HEK293 (cell line): ENCODE measurements around the gene LY9.
"Not testable (repeated sequence)": the region's sequence is repeated elsewhere in the genome, so short reads cannot be mapped to it uniquely, and the experiment has no call there.

Experiments used
- CTCF ChIA-PET: fragments of 350-600 bp; formaldehyde crosslinking; extraction: SDS; loops from one replicate; lab custom pipeline; 2021; ENCODE audit warnings: antibody characterized with exemption; lab: Yijun Ruan, JAX
- POLR2A ChIA-PET: fragments of 300-600 bp; formaldehyde crosslinking; extraction: SDS; loops from one replicate; lab custom pipeline; 2020; ENCODE audit warnings: antibody characterized with exemption, inconsistent platforms; lab: Yijun Ruan, JAX
- H3K27ac ChIP-seq: fragments of 200-500 bp; sonication (Bioruptor generic); 2 replicates; pipeline ENCODE4 v1.5.1; 2014; ENCODE audit warnings: low read depth, low read length, control low read depth, inconsistent platforms; ENCODE audit errors: extremely low read depth
- H3K36me3 ChIP-seq, 2 experiments: fragments of 200-500 bp in 1 of 2; sonication (Bioruptor generic) in 1 of 2; 1 replicate in 1 of 2; 2 replicates in 1 of 2; pipeline ENCODE4 v1.5.1; 2014 to 2017; ENCODE audit warnings: inconsistent platforms in 2 of 2, low read length in 2 of 2; ENCODE audit not compliant: control insufficient read depth in 2 of 2, insufficient read depth in 1 of 2
- H3K4me1 ChIP-seq: fragments of 200-500 bp; sonication (Bioruptor generic); 2 replicates; pipeline ENCODE4 v1.5.1; 2014; ENCODE audit warnings: mild to moderate bottlenecking, low read length, inconsistent platforms; ENCODE audit not compliant: control insufficient read depth, insufficient read depth
- H3K4me3 ChIP-seq: 2 replicates; pipeline ENCODE4 v1.5.1; 2011; ENCODE audit warnings: low read depth, mild to moderate bottlenecking, control low read depth, low read length, moderate library complexity
- H3K9me3 ChIP-seq: fragments of 200-500 bp; sonication (Bioruptor generic); 2 replicates; pipeline ENCODE4 v1.5.1; 2014; ENCODE audit warnings: low read depth, low read length, inconsistent platforms; ENCODE audit not compliant: control insufficient read depth, insufficient read depth
- GLI4 ChIP-seq: fragments of 450-650 bp; formaldehyde crosslinking; IDR thresholded peaks from 2 replicates; pipeline ENCODE4 v1.5.1; 2016; ENCODE audit warnings: missing biosample characterization, missing genetic modification characterization
- HOXC10 ChIP-seq: sonication (generic); formaldehyde crosslinking; IDR thresholded peaks from 2 replicates; pipeline ENCODE4 v1.8.1; 2023; ENCODE audit warnings: mild to moderate bottlenecking, missing genetic modification reagents
- KLF10 ChIP-seq: fragments of 450-650 bp; IDR thresholded peaks from 2 replicates; pipeline ENCODE4 v1.5.1; 2018; ENCODE audit warnings: missing biosample characterization, mild to moderate bottlenecking, missing genetic modification characterization
- SALL2 ChIP-seq: fragments of 450-650 bp; formaldehyde crosslinking; IDR thresholded peaks from 2 replicates; pipeline ENCODE4 v1.5.0; 2017; ENCODE audit warnings: missing biosample characterization, mild to moderate bottlenecking, missing genetic modification characterization, borderline replicate concordance
- SCRT2 ChIP-seq: fragments of 450-650 bp; formaldehyde crosslinking; IDR thresholded peaks from 2 replicates; pipeline ENCODE4 v1.5.1; 2016; ENCODE audit warnings: missing biosample characterization, missing genetic modification characterization
- YY2 ChIP-seq: fragments of 450-650 bp; formaldehyde crosslinking; IDR thresholded peaks from 2 replicates; pipeline ENCODE4 v1.5.1; 2016; ENCODE audit warnings: missing biosample characterization, missing genetic modification characterization
- ZBTB1 ChIP-seq: fragments of 450-650 bp; formaldehyde crosslinking; IDR thresholded peaks from 2 replicates; pipeline ENCODE4 v1.5.1; 2016; ENCODE audit warnings: missing biosample characterization, missing genetic modification characterization
- ZBTB8A ChIP-seq: fragments of 450-650 bp; formaldehyde crosslinking; IDR thresholded peaks from 2 replicates; pipeline ENCODE4 v1.5.1; 2016; ENCODE audit warnings: missing biosample characterization, missing genetic modification characterization
- ZFP3 ChIP-seq: fragments of 450-650 bp; formaldehyde crosslinking; IDR thresholded peaks from 2 replicates; pipeline ENCODE4 v1.5.1; 2016; ENCODE audit warnings: low read depth, missing biosample characterization, missing genetic modification characterization
- ZNF211 ChIP-seq: fragments of 450-650 bp; formaldehyde crosslinking; IDR thresholded peaks from 2 replicates; pipeline ENCODE4 v1.5.1; 2016; ENCODE audit warnings: low read depth, missing biosample characterization, missing genetic modification characterization
- ZNF292 ChIP-seq: fragments of 450-650 bp; formaldehyde crosslinking; IDR thresholded peaks from 2 replicates; pipeline ENCODE4 v1.5.1; 2016; ENCODE audit warnings: low read depth, missing biosample characterization, missing genetic modification characterization, borderline replicate concordance
- ZNF48 ChIP-seq: fragments of 450-650 bp; formaldehyde crosslinking; IDR thresholded peaks from 2 replicates; pipeline ENCODE4 v1.5.1; 2016; ENCODE audit warnings: missing biosample characterization, missing genetic modification characterization
- ZNF571 ChIP-seq: fragments of 450-650 bp; formaldehyde crosslinking; IDR thresholded peaks from 2 replicates; pipeline ENCODE4 v1.5.0; 2017; ENCODE audit warnings: missing biosample characterization, missing genetic modification characterization
- ZNF843 ChIP-seq: fragments of 450-650 bp; formaldehyde crosslinking; IDR thresholded peaks from 2 replicates; pipeline ENCODE4 v1.5.1; 2016; ENCODE audit warnings: missing biosample characterization, missing genetic modification characterization
- TF ChIP-seq, protein P1 (sequence below): fragments of 450-650 bp; formaldehyde crosslinking; IDR thresholded peaks from 2 replicates; pipeline ENCODE4 v1.5.1; 2016; ENCODE audit warnings: missing biosample characterization, missing genetic modification characterization, low read depth
- TF ChIP-seq, protein P2 (sequence below): fragments of 450-650 bp; formaldehyde crosslinking; IDR thresholded peaks from 2 replicates; pipeline ENCODE4 v1.5.1; 2016; ENCODE audit warnings: missing biosample characterization, missing genetic modification characterization
- TF ChIP-seq, protein P3 (sequence below): fragments of 450-650 bp; formaldehyde crosslinking; IDR thresholded peaks from 2 replicates; pipeline ENCODE4 v1.5.1; 2016; ENCODE audit warnings: missing biosample characterization, missing genetic modification characterization
- TF ChIP-seq, protein P4 (sequence below): fragments of 450-650 bp; formaldehyde crosslinking; IDR thresholded peaks from 2 replicates; pipeline ENCODE4 v1.5.1; 2017; ENCODE audit warnings: missing biosample characterization, missing genetic modification characterization
- TF ChIP-seq, protein P5 (sequence below): fragments of 450-650 bp; formaldehyde crosslinking; IDR thresholded peaks from 2 replicates; pipeline ENCODE4 v1.5.1; 2017; ENCODE audit warnings: missing biosample characterization, missing genetic modification characterization
- TF ChIP-seq, protein P6 (sequence below): fragments of 450-650 bp; IDR thresholded peaks from 2 replicates; pipeline ENCODE4 v1.5.1; 2018; ENCODE audit warnings: missing biosample characterization, missing genetic modification characterization

Gene LY9

DNA sequence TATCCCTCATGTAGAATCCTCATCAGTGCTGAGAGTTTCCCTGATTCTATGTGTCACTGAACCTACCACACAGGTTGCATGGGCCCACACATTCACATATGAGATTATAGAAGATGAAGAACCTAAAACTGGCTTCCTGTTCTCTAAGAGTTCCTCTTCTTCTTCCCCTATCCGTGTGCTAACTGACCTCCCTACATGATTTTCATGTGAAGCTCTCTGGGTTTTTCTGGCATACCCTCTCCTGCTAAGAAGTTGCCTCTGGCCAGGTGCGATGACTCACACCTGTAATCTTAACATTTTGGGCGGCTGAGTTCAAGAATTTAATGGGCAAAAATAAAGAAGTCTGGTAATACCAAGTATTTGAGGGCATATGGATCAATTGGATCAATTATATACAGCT is 72.2 kb downstream of the LY9 start:
- no peaks in the 10 kb centered on the region for H3K36me3 ChIP-seq
- no peak overlapping the region for H3K27ac ChIP-seq
- no peak for TF ChIP-seq ZBTB8A (tag by site-specific recombination)
- TF ChIP-seq ZNF48 (tag by site-specific recombination), result no peak
- ChIA-PET POLR2A (no interaction called here), CTCF (interaction anchor here (0.6 to 1.0 kb wide), 2 partner anchors 17 to 33 kb away, joined by 4 read pairs; partner anchors contain the start of gene ITLN1)
- H3K4me3 ChIP-seq, result no peak overlapping the region
- no peaks in the 10 kb centered on the region for H3K4me1 ChIP-seq
- no peaks in the 10 kb centered on the region for H3K9me3 ChIP-seq

DNA sequence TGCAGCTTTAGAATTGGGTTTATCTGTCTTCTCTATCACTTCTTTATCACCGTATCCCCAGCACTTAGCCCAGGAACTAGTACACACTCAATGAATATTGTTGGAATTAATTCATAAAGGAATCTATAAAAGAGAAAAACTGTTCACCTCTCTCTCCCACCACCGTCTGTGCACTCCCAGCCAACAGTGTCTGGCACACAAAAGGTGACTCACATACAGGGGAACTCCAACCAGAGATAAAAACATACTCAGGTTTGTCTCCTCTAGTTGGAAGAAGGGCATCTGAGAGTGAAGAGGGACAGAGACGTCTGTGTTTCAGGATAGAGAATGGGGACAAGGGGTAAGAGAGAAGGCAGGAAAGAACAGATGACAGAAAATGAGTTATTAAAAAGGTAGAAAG is 79.0 kb downstream of the LY9 start:
- Histone ChIP-seq H3K36me3 (no peaks in the 10 kb centered on the region), H3K9me3 (no peaks in the 10 kb centered on the region), H3K27ac (no peak overlapping the region), H3K4me1 (no peaks in the 10 kb centered on the region), H3K4me3 (no peak overlapping the region)
- ChIA-PET CTCF (no interaction called here), POLR2A (no interaction called here)
- TF ChIP-seq ZBTB1 (tag by site-specific recombination), result no peak
- no peak for TF ChIP-seq GLI4
- TF ChIP-seq HOXC10, result no peak
- TF ChIP-seq ZNF571 (tag by site-specific recombination), result no peak
- TF ChIP-seq, protein P1, sequence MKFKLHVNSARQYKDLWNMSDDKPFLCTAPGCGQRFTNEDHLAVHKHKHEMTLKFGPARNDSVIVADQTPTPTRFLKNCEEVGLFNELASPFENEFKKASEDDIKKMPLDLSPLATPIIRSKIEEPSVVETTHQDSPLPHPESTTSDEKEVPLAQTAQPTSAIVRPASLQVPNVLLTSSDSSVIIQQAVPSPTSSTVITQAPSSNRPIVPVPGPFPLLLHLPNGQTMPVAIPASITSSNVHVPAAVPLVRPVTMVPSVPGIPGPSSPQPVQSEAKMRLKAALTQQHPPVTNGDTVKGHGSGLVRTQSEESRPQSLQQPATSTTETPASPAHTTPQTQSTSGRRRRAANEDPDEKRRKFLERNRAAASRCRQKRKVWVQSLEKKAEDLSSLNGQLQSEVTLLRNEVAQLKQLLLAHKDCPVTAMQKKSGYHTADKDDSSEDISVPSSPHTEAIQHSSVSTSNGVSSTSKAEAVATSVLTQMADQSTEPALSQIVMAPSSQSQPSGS, result no peak
- no peak for TF ChIP-seq ZNF843
- TF ChIP-seq SCRT2 (tag by site-specific recombination), result no peak
- no peak for TF ChIP-seq YY2
- TF ChIP-seq, protein P2, sequence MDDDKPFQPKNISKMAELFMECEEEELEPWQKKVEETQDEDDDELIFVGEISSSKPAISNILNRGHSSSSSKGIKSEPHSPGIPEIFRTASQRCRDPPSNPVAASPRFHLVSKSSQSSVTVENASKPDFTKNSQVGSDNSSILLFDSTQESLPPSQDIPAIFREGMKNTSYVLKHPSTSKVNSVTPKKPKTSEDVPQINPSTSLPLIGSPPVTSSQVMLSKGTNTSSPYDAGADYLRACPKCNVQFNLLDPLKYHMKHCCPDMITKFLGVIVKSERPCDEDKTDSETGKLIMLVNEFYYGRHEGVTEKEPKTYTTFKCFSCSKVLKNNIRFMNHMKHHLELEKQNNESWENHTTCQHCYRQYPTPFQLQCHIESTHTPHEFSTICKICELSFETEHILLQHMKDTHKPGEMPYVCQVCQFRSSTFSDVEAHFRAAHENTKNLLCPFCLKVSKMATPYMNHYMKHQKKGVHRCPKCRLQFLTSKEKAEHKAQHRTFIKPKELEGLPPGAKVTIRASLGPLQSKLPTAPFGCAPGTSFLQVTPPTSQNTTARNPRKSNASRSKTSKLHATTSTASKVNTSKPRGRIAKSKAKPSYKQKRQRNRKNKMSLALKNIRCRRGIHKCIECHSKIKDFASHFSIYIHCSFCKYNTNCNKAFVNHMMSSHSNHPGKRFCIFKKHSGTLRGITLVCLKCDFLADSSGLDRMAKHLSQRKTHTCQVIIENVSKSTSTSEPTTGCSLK, result no peak
- TF ChIP-seq, protein P3, sequence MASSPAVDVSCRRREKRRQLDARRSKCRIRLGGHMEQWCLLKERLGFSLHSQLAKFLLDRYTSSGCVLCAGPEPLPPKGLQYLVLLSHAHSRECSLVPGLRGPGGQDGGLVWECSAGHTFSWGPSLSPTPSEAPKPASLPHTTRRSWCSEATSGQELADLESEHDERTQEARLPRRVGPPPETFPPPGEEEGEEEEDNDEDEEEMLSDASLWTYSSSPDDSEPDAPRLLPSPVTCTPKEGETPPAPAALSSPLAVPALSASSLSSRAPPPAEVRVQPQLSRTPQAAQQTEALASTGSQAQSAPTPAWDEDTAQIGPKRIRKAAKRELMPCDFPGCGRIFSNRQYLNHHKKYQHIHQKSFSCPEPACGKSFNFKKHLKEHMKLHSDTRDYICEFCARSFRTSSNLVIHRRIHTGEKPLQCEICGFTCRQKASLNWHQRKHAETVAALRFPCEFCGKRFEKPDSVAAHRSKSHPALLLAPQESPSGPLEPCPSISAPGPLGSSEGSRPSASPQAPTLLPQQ (tag by site-specific recombination), result no peak
- TF ChIP-seq SALL2 (tag by site-specific recombination), result no peak
- TF ChIP-seq, all 188 proteins: peak for 0

DNA sequence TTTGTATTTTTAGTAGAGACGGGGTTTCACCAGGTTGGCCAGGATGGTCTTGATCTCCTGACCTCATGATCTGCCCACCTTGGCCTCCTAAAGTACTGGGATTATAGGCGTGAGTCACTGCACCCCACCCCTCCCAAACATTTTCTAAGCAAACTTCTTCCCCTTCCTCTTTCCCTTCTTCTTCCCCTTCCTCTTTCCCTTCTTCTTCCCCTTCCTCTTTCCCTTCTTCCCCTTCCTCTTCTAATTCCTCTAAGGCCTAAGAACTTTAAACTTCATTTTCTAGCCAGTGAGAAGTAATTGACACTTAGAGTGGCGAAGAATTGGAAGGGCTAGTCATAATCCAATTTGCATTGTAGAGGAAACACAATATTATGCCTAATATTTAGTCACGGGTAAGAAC is 79.6 kb downstream of the LY9 start:
- H3K4me1 ChIP-seq, H3K9me3 ChIP-seq, POLR2A ChIA-PET, H3K27ac ChIP-seq, CTCF ChIA-PET, H3K4me3 ChIP-seq, H3K36me3 ChIP-seq: not testable (repeated sequence)

DNA sequence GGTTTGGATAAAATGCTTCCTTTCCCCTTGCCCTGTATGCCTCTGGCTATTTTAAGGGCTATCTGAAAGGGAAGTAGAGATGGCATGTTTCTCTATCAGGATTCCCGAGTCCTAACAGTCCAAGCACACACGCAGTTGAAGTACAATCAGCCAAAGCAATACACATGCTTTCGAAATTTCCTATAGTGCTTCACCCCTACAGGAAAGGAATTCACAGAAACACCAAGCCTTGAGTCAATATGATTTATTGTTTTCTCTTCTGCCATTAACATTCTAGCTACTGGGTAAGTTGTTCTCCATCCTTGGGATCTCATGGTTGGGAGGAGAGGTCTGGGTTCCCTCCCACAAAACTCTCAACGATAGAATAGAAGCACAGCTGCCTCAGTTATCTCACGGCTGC is 80.3 kb downstream of the LY9 start:
- POLR2A ChIA-PET, result no interaction called here
- no peaks in the 10 kb centered on the region for H3K36me3 ChIP-seq
- no peaks in the 10 kb centered on the region for H3K4me1 ChIP-seq
- TF ChIP-seq ZFP3, result no peak
- no peak for TF ChIP-seq ZNF211 (tag by site-specific recombination)
- TF ChIP-seq, protein P4, sequence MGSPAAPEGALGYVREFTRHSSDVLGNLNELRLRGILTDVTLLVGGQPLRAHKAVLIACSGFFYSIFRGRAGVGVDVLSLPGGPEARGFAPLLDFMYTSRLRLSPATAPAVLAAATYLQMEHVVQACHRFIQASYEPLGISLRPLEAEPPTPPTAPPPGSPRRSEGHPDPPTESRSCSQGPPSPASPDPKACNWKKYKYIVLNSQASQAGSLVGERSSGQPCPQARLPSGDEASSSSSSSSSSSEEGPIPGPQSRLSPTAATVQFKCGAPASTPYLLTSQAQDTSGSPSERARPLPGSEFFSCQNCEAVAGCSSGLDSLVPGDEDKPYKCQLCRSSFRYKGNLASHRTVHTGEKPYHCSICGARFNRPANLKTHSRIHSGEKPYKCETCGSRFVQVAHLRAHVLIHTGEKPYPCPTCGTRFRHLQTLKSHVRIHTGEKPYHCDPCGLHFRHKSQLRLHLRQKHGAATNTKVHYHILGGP (tag by site-specific recombination), result no peak
- TF ChIP-seq ZNF292, result no peak
- TF ChIP-seq KLF10, result no peak
- TF ChIP-seq, protein P5, sequence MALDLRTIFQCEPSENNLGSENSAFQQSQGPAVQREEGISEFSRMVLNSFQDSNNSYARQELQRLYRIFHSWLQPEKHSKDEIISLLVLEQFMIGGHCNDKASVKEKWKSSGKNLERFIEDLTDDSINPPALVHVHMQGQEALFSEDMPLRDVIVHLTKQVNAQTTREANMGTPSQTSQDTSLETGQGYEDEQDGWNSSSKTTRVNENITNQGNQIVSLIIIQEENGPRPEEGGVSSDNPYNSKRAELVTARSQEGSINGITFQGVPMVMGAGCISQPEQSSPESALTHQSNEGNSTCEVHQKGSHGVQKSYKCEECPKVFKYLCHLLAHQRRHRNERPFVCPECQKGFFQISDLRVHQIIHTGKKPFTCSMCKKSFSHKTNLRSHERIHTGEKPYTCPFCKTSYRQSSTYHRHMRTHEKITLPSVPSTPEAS (tag by site-specific recombination), result no peak
- TF ChIP-seq, protein P6, sequence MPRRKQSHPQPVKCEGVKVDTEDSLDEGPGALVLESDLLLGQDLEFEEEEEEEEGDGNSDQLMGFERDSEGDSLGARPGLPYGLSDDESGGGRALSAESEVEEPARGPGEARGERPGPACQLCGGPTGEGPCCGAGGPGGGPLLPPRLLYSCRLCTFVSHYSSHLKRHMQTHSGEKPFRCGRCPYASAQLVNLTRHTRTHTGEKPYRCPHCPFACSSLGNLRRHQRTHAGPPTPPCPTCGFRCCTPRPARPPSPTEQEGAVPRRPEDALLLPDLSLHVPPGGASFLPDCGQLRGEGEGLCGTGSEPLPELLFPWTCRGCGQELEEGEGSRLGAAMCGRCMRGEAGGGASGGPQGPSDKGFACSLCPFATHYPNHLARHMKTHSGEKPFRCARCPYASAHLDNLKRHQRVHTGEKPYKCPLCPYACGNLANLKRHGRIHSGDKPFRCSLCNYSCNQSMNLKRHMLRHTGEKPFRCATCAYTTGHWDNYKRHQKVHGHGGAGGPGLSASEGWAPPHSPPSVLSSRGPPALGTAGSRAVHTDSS (tag by site-specific recombination), result no peak
- TF ChIP-seq, all 188 proteins: peak for 0
- H3K9me3 ChIP-seq, result no peaks in the 10 kb centered on the region
- H3K27ac ChIP-seq, result no peak overlapping the region
- no peak overlapping the region for H3K4me3 ChIP-seq
- CTCF ChIA-PET, result interaction anchor here (1.1 kb wide), 1 partner anchor 11 kb away, joined by 3 read pairs; no protein-coding TSS in a partner anchor
